ENCODE measurements around the gene LARP4B. TPM values are rescaled to one million over a fixed set of nuclear protein-coding genes. Genes with fewer than 3 reads are reported as not detected.

LARP4B gene
- total RNA-seq, 1 donor from 2014 or later, result 33.1 TPM

DNA sequence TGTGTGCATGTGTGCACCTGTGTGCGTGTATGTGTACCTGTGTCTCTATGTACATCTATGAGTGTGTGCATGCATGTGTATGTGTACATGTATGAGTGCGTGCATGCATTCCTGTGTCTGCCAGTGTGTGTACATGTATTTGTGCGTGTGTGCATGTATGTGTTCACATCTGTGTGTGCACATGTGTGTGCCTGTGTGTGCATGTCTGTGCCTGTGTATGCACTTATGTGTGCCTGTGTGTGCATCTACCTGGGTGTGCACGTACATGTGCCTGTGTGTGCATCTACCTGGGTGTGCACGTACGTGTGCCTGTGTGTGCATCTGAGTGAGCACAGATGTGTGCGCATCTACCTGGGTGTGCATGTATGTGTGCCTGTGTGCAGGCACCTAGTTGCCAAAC is 139.9 kb downstream of the LARP4B start:
- Histone ChIP-seq H3K27me3 (no peaks in the 10 kb centered on the region), H3K79me2 (ENCODE audit: low read depth) (no peaks in the 10 kb centered on the region), H4K20me1 (ENCODE audit: low read depth) (no peaks in the 10 kb centered on the region), H3K4me2 (no peak overlapping the region), H3K9me3 (ENCODE audit: low read depth) (no peaks in the 10 kb centered on the region), H3K4me1 (peaks cover 8% of the 10 kb centered on the region), H3K36me3 (no peaks in the 10 kb centered on the region), H3F3A (ENCODE audit: low read depth) (peaks cover 3% of the 10 kb centered on the region), H2AFZ (replicated peaks) (no peak overlapping the region), H3K27ac (no peak overlapping the region), H3K9ac (no peak overlapping the region), H3K4me3 (no peak overlapping the region)
- TF ChIP-seq EZH2phosphoT487 (IDR thresholded peaks at IDR 0.05), result no peak
- TF ChIP-seq, protein P1, sequence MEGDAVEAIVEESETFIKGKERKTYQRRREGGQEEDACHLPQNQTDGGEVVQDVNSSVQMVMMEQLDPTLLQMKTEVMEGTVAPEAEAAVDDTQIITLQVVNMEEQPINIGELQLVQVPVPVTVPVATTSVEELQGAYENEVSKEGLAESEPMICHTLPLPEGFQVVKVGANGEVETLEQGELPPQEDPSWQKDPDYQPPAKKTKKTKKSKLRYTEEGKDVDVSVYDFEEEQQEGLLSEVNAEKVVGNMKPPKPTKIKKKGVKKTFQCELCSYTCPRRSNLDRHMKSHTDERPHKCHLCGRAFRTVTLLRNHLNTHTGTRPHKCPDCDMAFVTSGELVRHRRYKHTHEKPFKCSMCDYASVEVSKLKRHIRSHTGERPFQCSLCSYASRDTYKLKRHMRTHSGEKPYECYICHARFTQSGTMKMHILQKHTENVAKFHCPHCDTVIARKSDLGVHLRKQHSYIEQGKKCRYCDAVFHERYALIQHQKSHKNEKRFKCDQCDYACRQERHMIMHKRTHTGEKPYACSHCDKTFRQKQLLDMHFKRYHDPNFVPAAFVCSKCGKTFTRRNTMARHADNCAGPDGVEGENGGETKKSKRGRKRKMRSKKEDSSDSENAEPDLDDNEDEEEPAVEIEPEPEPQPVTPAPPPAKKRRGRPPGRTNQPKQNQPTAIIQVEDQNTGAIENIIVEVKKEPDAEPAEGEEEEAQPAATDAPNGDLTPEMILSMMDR (IDR thresholded peaks at IDR 0.05), result no peak
- TF ChIP-seq EZH2 (IDR thresholded peaks at IDR 0.05), result no peak
- peaks cover 18% of the 10 kb centered on the region for H3K9me3 Mint-ChIP-seq
- peak overlapping the region; percentile 60 for H3K27ac Mint-ChIP-seq
- peaks cover 5% of the 10 kb centered on the region for H3K27me3 Mint-ChIP-seq (ENCODE audit: insufficient read depth, low read depth)
- H3K4me1 Mint-ChIP-seq, result peaks cover 20% of the 10 kb centered on the region
- H3K4me3 Mint-ChIP-seq, result no peak overlapping the region
- H3K36me3 Mint-ChIP-seq, result peaks cover 18% of the 10 kb centered on the region
- DNase-seq (ENCODE audit: low spot score), result no peak

DNA sequence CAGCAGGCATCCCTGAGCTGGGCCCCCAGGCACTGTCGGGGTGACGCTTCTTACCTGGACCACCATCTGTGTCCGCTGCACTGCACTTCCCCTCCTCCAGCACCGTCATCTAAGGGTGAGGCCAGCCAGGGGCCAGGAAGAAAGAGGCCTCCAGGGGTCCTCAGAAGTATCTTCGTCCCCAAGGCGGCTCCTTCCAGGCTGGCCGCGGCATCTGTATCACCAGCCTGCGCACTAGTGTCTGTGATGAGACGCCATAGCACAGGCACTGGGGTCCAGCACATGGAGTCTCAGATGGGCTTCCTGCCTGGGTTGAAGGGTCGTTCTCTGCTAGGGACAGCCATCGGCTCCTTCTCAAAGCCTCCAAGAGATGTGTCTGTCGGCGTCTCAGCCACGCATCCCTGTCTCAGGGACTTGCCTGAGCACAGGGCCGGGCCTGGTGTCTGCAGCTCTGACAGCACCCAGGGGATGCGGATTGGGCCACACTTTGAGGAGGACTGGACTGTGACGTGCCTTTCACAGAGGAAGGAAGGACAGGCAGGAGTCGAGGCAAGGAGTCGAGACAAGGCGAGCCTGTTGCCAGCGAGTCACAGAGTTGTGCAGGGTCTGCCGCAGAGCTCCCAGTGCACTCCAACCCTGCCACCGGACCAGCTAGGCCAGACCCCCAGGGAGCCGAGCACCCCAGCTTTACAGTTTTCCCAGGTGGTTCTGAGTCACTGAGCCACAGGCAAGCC is 140.5 kb downstream of the LARP4B start:
- Mint-ChIP-seq H3K4me3 (no peak overlapping the region), H3K27me3 (ENCODE audit: insufficient read depth, low read depth) (peaks cover 6% of the 10 kb centered on the region), H3K27ac (no peak overlapping the region), H3K9me3 (peaks cover 11% of the 10 kb centered on the region), H3K4me1 (peaks cover 24% of the 10 kb centered on the region), H3K36me3 (peaks cover 12% of the 10 kb centered on the region)
- no peak overlapping the region for H3K27ac ChIP-seq
- no peaks in the 10 kb centered on the region for H4K20me1 ChIP-seq (ENCODE audit: low read depth)
- no peak overlapping the region for H3K4me2 ChIP-seq
- H3K36me3 ChIP-seq, result no peaks in the 10 kb centered on the region
- no peak overlapping the region for H3K9ac ChIP-seq
- H3K4me3 ChIP-seq, result no peak overlapping the region
- no peaks in the 10 kb centered on the region for H3K9me3 ChIP-seq (ENCODE audit: low read depth)
- peaks cover 3% of the 10 kb centered on the region for H3F3A ChIP-seq (ENCODE audit: low read depth)
- H2AFZ ChIP-seq (replicated peaks), result no peak overlapping the region
- peaks cover 2% of the 10 kb centered on the region for H3K27me3 ChIP-seq
- TF ChIP-seq, protein P1 (IDR thresholded peaks at IDR 0.05), result no peak
- no peak for TF ChIP-seq EZH2 (IDR thresholded peaks at IDR 0.05)
- TF ChIP-seq EZH2phosphoT487 (IDR thresholded peaks at IDR 0.05), result no peak
- DNase-seq (ENCODE audit: low spot score), result no peak
- H3K4me1 ChIP-seq, result peaks cover 8% of the 10 kb centered on the region
- no peaks in the 10 kb centered on the region for H3K79me2 ChIP-seq (ENCODE audit: low read depth)

DNA sequence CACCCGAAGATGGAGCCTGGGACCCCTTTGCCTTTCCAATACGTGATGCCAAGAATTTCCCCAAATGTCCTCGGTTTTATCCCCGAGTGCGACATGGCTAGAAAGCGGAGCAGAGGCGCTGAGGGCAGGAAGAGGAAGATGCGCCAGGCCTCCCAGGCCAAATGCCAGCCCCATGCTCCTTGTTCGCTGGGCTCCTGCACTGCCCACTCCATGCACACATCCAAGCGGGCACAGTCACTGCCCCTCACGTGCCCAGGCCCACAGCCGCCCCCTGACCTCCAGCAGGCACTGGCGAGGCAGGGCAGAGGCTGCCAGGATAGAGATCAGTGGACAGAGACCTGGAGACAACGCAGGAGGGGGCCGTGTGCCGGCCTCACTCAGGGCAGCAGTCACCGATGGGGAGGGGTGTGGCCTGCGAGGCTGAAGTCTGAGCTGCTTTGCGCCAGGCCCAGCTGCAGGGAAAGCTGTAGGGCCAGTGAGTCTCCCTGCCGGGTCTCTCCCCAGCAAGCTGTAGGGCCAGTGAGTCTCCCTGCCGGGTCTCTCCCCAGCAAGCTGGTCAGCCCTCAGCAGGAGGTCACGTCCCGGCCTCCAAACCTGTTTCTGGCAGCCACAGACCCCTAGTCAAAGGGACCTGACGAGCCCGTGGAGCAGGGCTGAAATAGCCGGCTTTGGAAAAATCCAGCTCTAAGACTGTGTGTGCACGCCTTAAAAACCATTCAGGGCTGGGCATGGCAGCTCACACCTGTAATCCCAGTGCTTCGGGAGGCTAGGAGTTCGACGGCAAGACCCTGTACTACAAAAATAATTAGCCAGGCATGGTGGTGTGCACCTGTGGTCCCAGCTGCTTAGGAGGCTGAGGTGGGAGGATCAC is 141.4 kb downstream of the LARP4B start:
- H3K36me3 ChIP-seq, result no peaks in the 10 kb centered on the region
- H3K9ac ChIP-seq, result no peak overlapping the region
- no peak overlapping the region for H2AFZ ChIP-seq (replicated peaks)
- H3K4me2 ChIP-seq, result peak overlapping the region; percentile 71
- peaks cover 3% of the 10 kb centered on the region for H3F3A ChIP-seq (ENCODE audit: low read depth)
- no peak overlapping the region for H3K27ac Mint-ChIP-seq
- no peaks in the 10 kb centered on the region for H3K9me3 ChIP-seq (ENCODE audit: low read depth)
- H4K20me1 ChIP-seq (ENCODE audit: low read depth), result no peaks in the 10 kb centered on the region
- TF ChIP-seq, protein P1 (IDR thresholded peaks at IDR 0.05), result no peak
- no peak for TF ChIP-seq EZH2 (IDR thresholded peaks at IDR 0.05)
- TF ChIP-seq EZH2phosphoT487 (IDR thresholded peaks at IDR 0.05), result no peak
- peaks cover 27% of the 10 kb centered on the region for H3K4me1 Mint-ChIP-seq
- no peak overlapping the region for H3K4me3 ChIP-seq
- H3K79me2 ChIP-seq (ENCODE audit: low read depth), result no peaks in the 10 kb centered on the region
- H3K4me1 ChIP-seq, result peaks cover 8% of the 10 kb centered on the region
- H3K27me3 ChIP-seq, result peaks cover 12% of the 10 kb centered on the region
- H3K36me3 Mint-ChIP-seq, result peaks cover 7% of the 10 kb centered on the region
- no peak overlapping the region for H3K4me3 Mint-ChIP-seq
- H3K27ac ChIP-seq, result no peak overlapping the region
- peak; percentile 63 for DNase-seq (ENCODE audit: low spot score)
- H3K9me3 Mint-ChIP-seq, result peaks cover 2% of the 10 kb centered on the region
- peaks cover 11% of the 10 kb centered on the region for H3K27me3 Mint-ChIP-seq (ENCODE audit: insufficient read depth, low read depth)

Data from neural progenitor cell (in vitro differentiated cells).